ENCODE data around the gene TRHDE.

The TRHDE gene

DNA sequence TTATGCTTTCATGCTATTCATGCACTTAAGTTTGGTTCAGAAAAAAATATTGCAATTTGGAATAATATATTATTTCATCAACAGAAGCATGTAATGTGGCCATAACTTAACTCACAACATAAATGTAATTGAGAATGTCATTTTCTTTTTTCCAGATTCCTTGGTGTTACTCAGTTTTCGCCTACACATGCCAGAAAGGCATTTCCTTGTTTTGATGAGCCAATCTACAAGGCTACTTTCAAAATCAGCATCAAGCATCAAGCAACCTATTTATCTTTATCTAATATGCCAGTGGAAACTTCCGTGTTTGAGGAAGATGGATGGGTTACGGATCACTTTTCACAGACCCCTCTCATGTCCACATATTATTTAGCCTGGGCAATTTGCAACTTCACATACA, 14.4 kb downstream of the TRHDE start:
- no peak for DNase-seq
- Mint-ChIP-seq H3K27ac (no peak overlapping the region), H3K27me3 (no peaks in the 10 kb centered on the region), H3K9me3 (no peaks in the 10 kb centered on the region), H3K4me3 (no peak overlapping the region), H3K36me3 (no peaks in the 10 kb centered on the region), H3K4me1 (no peaks in the 10 kb centered on the region)
- CTCF ChIA-PET, result no interaction called here

DNA sequence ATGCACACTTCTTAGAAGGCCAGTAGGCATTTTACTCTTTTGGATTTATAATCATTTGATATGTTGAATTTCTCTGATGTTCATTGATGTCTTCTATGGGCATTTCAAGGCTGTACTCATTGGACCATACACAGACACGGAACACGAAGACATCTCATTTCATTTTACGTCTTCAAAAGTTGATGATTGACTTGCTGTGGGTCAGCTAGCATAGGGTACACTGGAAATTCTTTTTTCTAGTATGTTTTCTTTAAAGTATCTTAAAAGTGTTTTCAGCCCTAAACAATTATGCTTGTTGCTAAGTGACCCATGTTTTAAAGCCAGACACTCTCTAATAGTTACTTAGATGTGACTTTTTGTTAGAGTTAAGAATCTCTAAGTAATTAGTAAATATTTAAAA, 16.3 kb downstream of the TRHDE start:
- CTCF ChIA-PET, result no interaction called here
- no peaks in the 10 kb centered on the region for H3K36me3 Mint-ChIP-seq
- no peak overlapping the region for H3K27ac Mint-ChIP-seq

DNA sequence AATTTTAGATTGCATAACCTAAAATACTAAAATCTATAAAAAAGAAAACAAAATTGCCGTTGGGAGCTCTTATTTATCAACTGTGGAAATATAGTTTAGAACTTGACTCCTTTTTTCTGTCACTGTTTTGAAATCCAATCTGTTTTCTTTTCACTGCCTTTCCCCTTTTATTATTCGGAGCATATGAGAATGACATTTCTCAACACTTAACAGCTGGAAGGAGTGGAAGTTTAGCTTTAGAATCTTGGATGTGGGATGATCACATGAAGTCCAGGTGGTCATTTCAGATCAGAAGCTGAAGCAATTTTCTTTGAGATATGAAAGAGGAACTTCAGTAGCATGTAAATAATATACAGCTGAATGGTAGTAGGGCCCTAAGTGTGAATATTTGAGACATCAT, 16.7 kb downstream of the TRHDE start:
- no peaks in the 10 kb centered on the region for H3K4me1 Mint-ChIP-seq
- CTCF ChIA-PET, result no interaction called here
- no peaks in the 10 kb centered on the region for H3K36me3 Mint-ChIP-seq
- no peak for DNase-seq
- H3K9me3 Mint-ChIP-seq, result no peaks in the 10 kb centered on the region
- H3K27me3 Mint-ChIP-seq, result no peaks in the 10 kb centered on the region
- no peak overlapping the region for H3K27ac Mint-ChIP-seq
- H3K4me3 Mint-ChIP-seq, result no peak overlapping the region

More for the DNA sequence above, 16.3 kb downstream of the TRHDE start:
- no peak for DNase-seq
- no peaks in the 10 kb centered on the region for H3K4me1 Mint-ChIP-seq
- no peaks in the 10 kb centered on the region for H3K9me3 Mint-ChIP-seq
- H3K27me3 Mint-ChIP-seq, result no peaks in the 10 kb centered on the region
- H3K4me3 Mint-ChIP-seq, result no peak overlapping the region

DNA sequence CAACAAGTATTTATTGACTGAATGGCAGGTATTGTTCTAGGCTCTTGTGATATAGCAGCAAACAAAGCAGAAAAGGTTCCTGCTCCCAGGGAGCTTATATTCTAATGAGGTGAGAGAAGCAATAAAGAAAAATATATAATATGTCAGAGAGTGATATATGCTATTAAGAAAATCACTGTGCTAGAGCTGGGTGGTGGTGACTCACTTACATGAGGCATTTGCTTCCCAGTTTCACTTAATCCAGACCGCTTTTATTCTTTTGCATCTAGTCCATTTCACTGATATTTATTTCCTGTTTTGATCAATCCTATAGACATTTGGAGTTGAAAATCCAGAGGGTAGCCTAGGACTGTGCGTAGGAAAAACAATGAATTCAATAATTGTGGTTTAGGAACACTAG, 17.5 kb downstream of the TRHDE start:
- Mint-ChIP-seq H3K27me3 (no peaks in the 10 kb centered on the region), H3K27ac (no peak overlapping the region), H3K4me3 (no peak overlapping the region), H3K9me3 (no peaks in the 10 kb centered on the region), H3K4me1 (no peaks in the 10 kb centered on the region), H3K36me3 (no peaks in the 10 kb centered on the region)
- CTCF ChIA-PET, result no interaction called here
- DNase-seq, result no peak

DNA sequence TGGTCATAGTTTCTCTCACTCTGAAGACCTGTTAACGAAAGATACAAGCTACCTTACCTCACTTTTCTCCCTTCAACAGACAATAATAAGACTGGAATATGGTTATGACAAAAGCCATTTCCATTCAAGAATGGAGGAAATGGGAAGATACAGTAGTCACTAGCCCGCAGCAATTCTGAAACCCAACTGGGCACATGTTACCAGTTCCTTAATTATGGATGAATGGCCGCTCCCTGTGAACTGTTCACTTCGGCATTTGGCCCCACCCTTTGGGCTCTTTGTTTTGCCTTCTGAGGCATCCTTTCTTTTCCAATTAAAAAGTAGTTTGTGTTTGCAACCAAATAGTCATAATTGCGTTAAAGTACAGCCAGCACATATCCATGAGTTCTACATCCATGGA, 19.0 kb downstream of the TRHDE start:
- no peaks in the 10 kb centered on the region for H3K9me3 Mint-ChIP-seq
- no peak for DNase-seq
- no peaks in the 10 kb centered on the region for H3K36me3 Mint-ChIP-seq
- no peak overlapping the region for H3K27ac Mint-ChIP-seq
- no peaks in the 10 kb centered on the region for H3K27me3 Mint-ChIP-seq
- no peaks in the 10 kb centered on the region for H3K4me1 Mint-ChIP-seq
- CTCF ChIA-PET, result no interaction called here
- H3K4me3 Mint-ChIP-seq, result no peak overlapping the region

DNA sequence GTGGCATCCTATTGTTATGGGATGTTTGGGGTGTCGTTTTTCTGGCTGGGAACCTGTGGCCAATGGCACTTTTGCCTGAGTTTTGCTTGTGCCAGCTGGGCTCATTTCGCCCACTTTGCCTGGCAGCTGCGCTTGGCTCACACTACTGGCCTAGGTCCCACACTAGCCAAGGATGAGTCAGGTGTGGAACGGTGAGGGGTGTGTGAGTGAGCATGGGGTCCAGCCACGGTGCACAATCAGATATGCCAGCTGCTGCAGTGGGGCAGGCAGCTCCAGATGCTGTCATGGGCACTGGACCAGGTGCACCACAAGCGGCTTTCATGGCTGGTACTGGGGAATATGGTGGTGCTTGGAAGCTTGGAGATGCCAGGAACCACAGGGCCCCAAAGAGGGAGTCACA, 21.5 kb downstream of the TRHDE start:
- Mint-ChIP-seq H3K4me1 (no peaks in the 10 kb centered on the region), H3K9me3 (no peaks in the 10 kb centered on the region), H3K27me3 (no peaks in the 10 kb centered on the region), H3K4me3 (no peak overlapping the region), H3K27ac (no peak overlapping the region), H3K36me3 (no peaks in the 10 kb centered on the region)
- DNase-seq, result no peak
- CTCF ChIA-PET, result no interaction called here

DNA sequence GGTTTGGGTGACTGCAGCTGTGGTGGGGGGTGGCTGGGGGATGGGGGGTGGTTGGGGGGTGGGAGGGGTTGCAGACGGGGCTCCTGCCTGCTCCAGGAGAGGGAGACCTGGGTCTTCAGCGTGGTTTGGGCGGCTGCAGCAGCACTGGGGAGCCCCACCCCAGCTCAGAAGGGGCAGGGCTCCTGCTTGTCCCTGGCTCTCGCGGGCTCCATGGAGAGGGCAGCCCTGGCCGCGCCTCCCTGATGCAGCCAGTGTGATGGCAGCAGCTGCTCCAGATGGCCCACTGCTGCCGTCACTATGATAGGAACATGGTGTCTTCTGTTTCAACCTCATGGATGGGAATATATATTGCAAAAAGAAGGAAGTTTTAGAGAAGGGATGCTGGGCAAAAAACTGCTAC, 22.9 kb downstream of the TRHDE start:
- no peaks in the 10 kb centered on the region for H3K9me3 Mint-ChIP-seq
- H3K27me3 Mint-ChIP-seq, result no peaks in the 10 kb centered on the region
- no peak for DNase-seq
- CTCF ChIA-PET, result no interaction called here
- H3K27ac Mint-ChIP-seq, result no peak overlapping the region
- no peaks in the 10 kb centered on the region for H3K36me3 Mint-ChIP-seq
- no peak overlapping the region for H3K4me3 Mint-ChIP-seq
- H3K4me1 Mint-ChIP-seq, result no peaks in the 10 kb centered on the region

DNA sequence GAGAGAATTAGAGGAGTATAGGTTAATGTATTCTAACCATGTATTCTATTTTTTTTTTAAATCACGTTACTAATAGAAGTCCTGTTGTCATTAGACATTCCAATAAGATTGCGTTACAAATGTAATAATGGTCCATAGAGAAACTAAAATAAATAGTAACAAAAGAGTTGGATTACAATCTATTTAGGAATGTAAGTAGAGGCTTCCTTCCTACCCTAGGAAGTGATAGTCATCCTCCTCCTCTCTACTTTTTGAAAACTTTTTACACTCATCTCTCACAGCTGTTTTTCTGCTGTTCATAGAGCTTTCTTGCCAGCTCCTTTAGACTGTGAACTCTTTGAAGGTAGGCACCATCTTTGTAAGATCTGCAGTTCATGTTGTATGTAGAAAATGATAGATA, 23.6 kb downstream of the TRHDE start:
- CTCF ChIA-PET, result no interaction called here
- H3K27ac Mint-ChIP-seq, result no peak overlapping the region
- DNase-seq, result no peak
- H3K27me3 Mint-ChIP-seq, result no peaks in the 10 kb centered on the region
- no peaks in the 10 kb centered on the region for H3K36me3 Mint-ChIP-seq
- no peaks in the 10 kb centered on the region for H3K4me1 Mint-ChIP-seq
- no peak overlapping the region for H3K4me3 Mint-ChIP-seq
- no peaks in the 10 kb centered on the region for H3K9me3 Mint-ChIP-seq

DNA sequence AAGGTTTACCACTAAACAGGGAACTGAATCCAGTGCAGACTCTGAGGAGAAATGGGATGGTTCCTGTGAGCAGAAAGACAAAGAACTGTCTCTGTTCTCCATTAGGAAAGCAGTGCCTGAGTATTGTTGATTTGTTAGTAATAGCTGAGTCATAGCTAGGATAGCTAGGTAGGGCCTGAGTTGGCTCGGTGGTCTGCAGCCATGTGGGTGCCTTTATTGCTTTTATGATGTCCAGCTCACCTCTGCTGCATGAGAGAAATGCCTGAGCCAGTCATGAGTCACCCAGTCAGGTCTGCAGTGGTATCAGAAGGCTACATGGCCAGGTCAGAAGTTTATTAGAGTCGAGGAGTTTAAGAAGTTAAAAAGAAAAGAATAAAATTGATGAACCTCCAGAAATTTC, 24.2 kb downstream of the TRHDE start:
- Mint-ChIP-seq H3K27ac (no peak overlapping the region), H3K27me3 (no peaks in the 10 kb centered on the region)
- CTCF ChIA-PET, result no interaction called here

DNA sequence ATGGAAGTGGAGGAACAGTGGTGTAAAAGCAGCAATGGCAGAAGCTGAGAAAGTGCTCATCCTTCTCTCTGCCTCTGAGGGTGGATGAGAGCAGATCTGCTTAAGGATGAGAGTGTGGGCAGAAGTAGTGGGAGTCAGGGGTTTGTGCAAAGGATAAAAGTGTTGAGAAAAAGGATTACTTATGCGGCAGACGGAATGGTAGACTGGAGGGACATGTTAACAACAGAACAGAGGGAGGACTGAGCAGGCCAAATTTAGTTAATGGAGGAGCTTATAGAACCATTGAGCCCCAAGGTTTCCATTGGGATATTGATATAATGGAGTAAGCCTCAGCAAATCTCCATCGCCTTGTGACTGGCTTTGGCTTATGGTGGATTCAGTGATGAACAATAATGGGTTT, 25.5 kb downstream of the TRHDE start:
- Mint-ChIP-seq H3K27me3 (no peaks in the 10 kb centered on the region), H3K36me3 (no peaks in the 10 kb centered on the region), H3K27ac (no peak overlapping the region), H3K4me3 (no peak overlapping the region), H3K4me1 (no peaks in the 10 kb centered on the region), H3K9me3 (no peaks in the 10 kb centered on the region)
- no peak for DNase-seq
- CTCF ChIA-PET, result no interaction called here

More for the DNA sequence above, 24.2 kb downstream of the TRHDE start:
- Mint-ChIP-seq H3K4me1 (no peaks in the 10 kb centered on the region), H3K4me3 (no peak overlapping the region), H3K9me3 (no peaks in the 10 kb centered on the region), H3K36me3 (no peaks in the 10 kb centered on the region)
- no peak for DNase-seq

DNA sequence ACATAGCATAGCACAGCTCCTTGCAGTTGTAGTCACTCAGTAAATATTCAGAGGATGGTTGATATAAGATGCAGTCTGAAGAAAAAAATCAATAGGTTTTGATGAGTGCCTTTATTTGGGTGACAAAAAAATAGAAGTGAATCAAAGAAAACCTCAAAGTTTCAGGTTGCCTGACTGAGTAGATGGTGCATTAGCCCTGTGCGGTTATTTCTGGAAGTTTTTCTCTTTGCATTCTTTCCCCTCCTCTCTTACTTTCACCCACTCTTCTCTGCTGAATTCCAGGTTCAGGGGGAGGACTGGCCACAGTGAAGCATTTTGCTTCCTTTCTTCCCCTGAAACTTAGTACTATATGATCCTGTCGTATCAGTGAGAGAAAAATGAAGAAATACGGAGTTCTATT, 28.6 kb downstream of the TRHDE start:
- CTCF ChIA-PET, result no interaction called here
- H3K4me3 Mint-ChIP-seq, result no peak overlapping the region
- H3K27ac Mint-ChIP-seq, result no peak overlapping the region
- DNase-seq, result no peak
- H3K4me1 Mint-ChIP-seq, result no peaks in the 10 kb centered on the region
- no peaks in the 10 kb centered on the region for H3K27me3 Mint-ChIP-seq
- no peaks in the 10 kb centered on the region for H3K9me3 Mint-ChIP-seq
- no peaks in the 10 kb centered on the region for H3K36me3 Mint-ChIP-seq

DNA sequence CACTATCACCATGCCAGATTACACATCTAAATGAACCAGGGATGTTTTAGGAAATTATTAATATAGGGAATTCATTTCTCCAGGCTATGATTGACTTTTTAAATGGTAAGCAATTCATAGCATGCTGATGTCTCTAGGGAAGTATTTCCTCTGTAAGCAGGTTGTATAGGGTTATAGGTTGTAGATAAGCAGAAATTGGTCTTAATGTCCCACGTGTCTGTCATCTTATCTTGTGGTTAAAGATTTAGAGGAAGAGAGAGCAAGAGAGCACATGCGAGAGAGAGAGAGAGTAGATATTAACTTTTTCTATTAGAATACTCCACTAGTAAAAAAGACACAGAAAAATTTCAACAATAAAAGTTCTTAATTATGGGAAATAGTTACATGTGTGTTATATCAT, 32.6 kb downstream of the TRHDE start:
- no peak overlapping the region for H3K4me3 Mint-ChIP-seq
- no peak overlapping the region for H3K27ac Mint-ChIP-seq
- H3K27me3 Mint-ChIP-seq, result no peaks in the 10 kb centered on the region
- CTCF ChIA-PET, result no interaction called here
- no peaks in the 10 kb centered on the region for H3K36me3 Mint-ChIP-seq
- H3K4me1 Mint-ChIP-seq, result no peaks in the 10 kb centered on the region
- no peak for DNase-seq
- H3K9me3 Mint-ChIP-seq, result no peaks in the 10 kb centered on the region

DNA sequence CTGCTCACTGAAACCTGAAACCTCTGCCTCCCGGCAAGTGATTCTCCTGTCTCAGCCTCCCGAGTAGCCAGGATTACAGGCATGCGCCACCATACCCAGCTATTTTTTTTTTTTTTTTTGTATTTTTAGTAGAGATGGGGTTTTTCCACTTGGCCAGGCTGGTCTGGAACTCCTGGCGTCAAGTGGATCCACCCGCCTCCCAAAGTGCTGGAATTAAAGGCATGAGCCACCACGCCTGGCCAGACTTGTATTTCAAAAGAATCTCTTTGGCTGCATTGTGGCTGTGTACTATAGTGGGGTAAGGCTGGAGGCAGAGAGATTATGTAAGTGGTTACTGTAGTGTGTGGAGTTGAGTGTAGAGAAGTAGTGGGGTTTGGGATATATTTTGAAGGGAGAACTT, 35.1 kb downstream of the TRHDE start:
- Mint-ChIP-seq H3K27me3 (no peaks in the 10 kb centered on the region), H3K36me3 (no peaks in the 10 kb centered on the region), H3K9me3 (no peaks in the 10 kb centered on the region), H3K27ac (no peak overlapping the region), H3K4me3 (no peak overlapping the region), H3K4me1 (no peaks in the 10 kb centered on the region)
- CTCF ChIA-PET, result no interaction called here
- DNase-seq, result no peak

DNA sequence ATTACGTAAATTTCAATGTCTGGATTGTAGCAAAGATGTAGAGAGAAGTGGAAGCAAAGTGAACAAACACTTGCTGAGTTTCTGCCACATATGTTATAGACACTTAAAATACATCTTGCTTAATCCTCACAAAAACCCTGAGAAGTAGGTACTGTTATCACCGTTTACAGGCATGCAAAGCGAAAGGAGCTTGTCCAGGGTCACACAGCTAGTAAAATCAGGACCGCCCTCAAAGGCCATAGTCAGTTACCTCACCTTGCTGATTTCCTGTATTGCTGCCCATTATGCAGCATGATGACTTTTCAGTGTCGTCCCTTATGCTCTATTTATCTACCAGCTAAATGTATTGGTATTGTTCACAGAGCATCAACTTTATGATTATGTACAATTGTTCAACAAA, 39.8 kb downstream of the TRHDE start:
- Mint-ChIP-seq H3K27me3 (no peaks in the 10 kb centered on the region), H3K9me3 (no peaks in the 10 kb centered on the region), H3K4me1 (no peaks in the 10 kb centered on the region), H3K36me3 (no peaks in the 10 kb centered on the region), H3K27ac (no peak overlapping the region), H3K4me3 (no peak overlapping the region)
- no peak for DNase-seq
- CTCF ChIA-PET, result interaction anchor here (0.6 kb wide), 1 partner anchor 45 kb away, joined by 3 read pairs; no protein-coding TSS in a partner anchor

DNA sequence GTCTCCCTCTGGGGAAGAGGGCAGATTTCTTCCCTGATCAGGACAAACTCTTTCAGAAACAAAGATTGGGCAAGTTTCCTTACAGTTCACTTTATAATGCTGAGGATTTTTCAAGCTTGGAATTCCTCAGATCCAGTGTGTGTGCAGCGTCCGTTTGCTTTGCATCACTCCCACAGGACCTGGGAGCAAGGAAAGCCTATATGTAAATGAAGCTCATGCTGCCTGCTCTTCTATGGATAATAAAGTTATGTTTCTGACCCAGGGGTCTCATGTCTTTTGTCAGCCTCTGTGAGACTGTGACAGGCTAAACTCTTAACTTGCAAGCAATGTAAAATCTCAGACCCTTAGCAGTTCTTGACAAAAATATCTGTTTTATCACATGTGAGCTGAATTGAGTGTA, 41.6 kb downstream of the TRHDE start:
- H3K27ac Mint-ChIP-seq, result no peak overlapping the region
- H3K4me1 Mint-ChIP-seq, result no peaks in the 10 kb centered on the region
- CTCF ChIA-PET, result no interaction called here
- no peak for DNase-seq
- no peak overlapping the region for H3K4me3 Mint-ChIP-seq
- no peaks in the 10 kb centered on the region for H3K9me3 Mint-ChIP-seq
- H3K36me3 Mint-ChIP-seq, result no peaks in the 10 kb centered on the region
- no peaks in the 10 kb centered on the region for H3K27me3 Mint-ChIP-seq

DNA sequence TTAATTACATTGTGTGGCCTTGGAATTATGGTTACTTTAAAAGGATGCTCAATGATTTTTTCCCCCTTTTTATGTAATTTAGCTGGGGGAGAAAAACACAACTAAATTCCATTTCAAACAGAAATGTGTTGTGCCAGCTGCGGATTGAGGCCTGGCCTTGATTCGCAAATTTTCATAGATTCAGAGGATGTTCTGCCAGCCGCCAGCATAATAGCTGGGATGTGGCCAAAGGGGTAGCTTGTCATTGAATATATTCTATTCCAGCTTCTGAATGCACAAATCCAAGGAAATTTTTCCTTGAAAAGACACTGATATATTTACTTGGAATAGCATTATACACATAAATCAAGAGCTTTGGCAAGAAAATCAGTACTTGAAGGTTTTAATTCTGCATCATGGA, 43.7 kb downstream of the TRHDE start:
- H3K4me3 Mint-ChIP-seq, result no peak overlapping the region
- DNase-seq, result no peak
- no peak overlapping the region for H3K27ac Mint-ChIP-seq
- H3K4me1 Mint-ChIP-seq, result no peaks in the 10 kb centered on the region
- H3K36me3 Mint-ChIP-seq, result no peaks in the 10 kb centered on the region
- H3K27me3 Mint-ChIP-seq, result no peaks in the 10 kb centered on the region
- H3K9me3 Mint-ChIP-seq, result no peaks in the 10 kb centered on the region
- CTCF ChIA-PET, result interaction anchor here (1.1 kb wide), 1 partner anchor 297 kb away, joined by 3 read pairs; no protein-coding TSS in a partner anchor

Data from activated naive CD4-positive, alpha-beta T cell treated with anti-CD3 and anti-CD28 coated beads, Interleukin-2, amount 10 ng/mL, durations not matched to agents 7 days and 5 days (primary cell).